ENCODE measurements around the gene RHEB. TPM values are rescaled to one million over a fixed set of nuclear protein-coding genes. Genes with fewer than 3 reads are reported as not detected.
A peak's percentile ranks its signal among the peaks of the same experiment; 100 is the strongest.

Gene RHEB
- total RNA-seq, 1 experiment from 2014 or later, result 114 TPM

GRCh38 chr7:151483711-151483983 lies 36.0 kb downstream of the RHEB start:
- H3K4me3 Mint-ChIP-seq, result no peak overlapping the region
- no peak overlapping the region for H2BK120ac ChIP-seq (ENCODE audit: low read depth, low read length, poor library complexity, severe bottlenecking)
- H3K4me1 ChIP-seq (ENCODE audit: insufficient read depth, low read length), result no peaks in the 10 kb centered on the region
- H3K18ac ChIP-seq (ENCODE audit: insufficient read length, low read depth, low read length), result no peak overlapping the region
- H3K27ac ChIP-seq (ENCODE audit: insufficient read length, low read depth, low read length), result no peak overlapping the region
- H3K4ac ChIP-seq (ENCODE audit: low read depth, low read length), result no peak overlapping the region
- H3K9ac ChIP-seq (ENCODE audit: extremely low read depth, insufficient read length, low read length), result no peak overlapping the region
- H2BK20ac ChIP-seq (ENCODE audit: low read depth, low read length, poor library complexity, severe bottlenecking), result no peak overlapping the region
- WGBS (ENCODE audit: extremely low coverage, insufficient read length, low lambda C conversion rate), result no CpG with 5 or more reads among the region's 1 CpG
- no peak overlapping the region for H2BK12ac ChIP-seq (ENCODE audit: insufficient read length, low read depth, low read length)
- H2AK5ac ChIP-seq (ENCODE audit: insufficient read length, low read length), result no peak overlapping the region
- no peak overlapping the region for H2AFZ ChIP-seq (ENCODE audit: low read length)
- H3K27me3 ChIP-seq (ENCODE audit: insufficient read depth, low read length), result no peaks in the 10 kb centered on the region
- DNase-seq, result no peak
- no peaks in the 10 kb centered on the region for H3K23me2 ChIP-seq (ENCODE audit: insufficient read length, low read depth, low read length, poor library complexity, severe bottlenecking)
- no peaks in the 10 kb centered on the region for H3K9me3 Mint-ChIP-seq
- peaks cover 7% of the 10 kb centered on the region; the same call in 1 of the 2 replicates for H3K79me2 ChIP-seq (ENCODE audit: insufficient read depth, low read length)
- no peak overlapping the region for H4K8ac ChIP-seq (replicated peaks; ENCODE audit: insufficient read length, low read depth, low read length)
- peak overlapping the region in 1 of 3 experiments; percentile 78; a peak in 3 of 7 replicates for H3K27ac Mint-ChIP-seq
- no peak overlapping the region for H4K91ac ChIP-seq (ENCODE audit: insufficient read length, low read depth, low read length)
- H4K5ac ChIP-seq (ENCODE audit: insufficient read length, low read depth, low read length), result no peak overlapping the region
- no peak overlapping the region for H3T11ph ChIP-seq (ENCODE audit: low read length)
- H4K20me1 ChIP-seq (ENCODE audit: control insufficient read depth, insufficient read depth, insufficient read length), result no peaks in the 10 kb centered on the region
- H2BK5ac ChIP-seq (ENCODE audit: insufficient read length, low read length), result no peak overlapping the region
- H3K14ac ChIP-seq (ENCODE audit: insufficient read depth, low read length), result no peak overlapping the region
- H3K36me3 Mint-ChIP-seq (ENCODE audit: insufficient read depth in 1 of 3, low read depth in 3 of 3), result peaks cover 28 to 74% (median 71%) of the 10 kb centered on the region in 3 experiments; a peak in 6 of 7 replicates
- H3K23ac ChIP-seq (ENCODE audit: insufficient read length, low read depth, low read length), result no peak overlapping the region
- H3K27me3 Mint-ChIP-seq (ENCODE audit: low read depth), result no peaks in the 10 kb centered on the region
- no peak for TF ChIP-seq CTCF (conservative IDR thresholded peaks at IDR 0.05)
- no peaks in the 10 kb centered on the region for H3K9me3 ChIP-seq (ENCODE audit: control insufficient read depth, low read depth, low read length)
- H3K4me1 Mint-ChIP-seq, result peaks cover 9 to 18% of the 10 kb centered on the region in 2 experiments
- H2BK15ac ChIP-seq (ENCODE audit: low read depth, low read length), result no peak overlapping the region
- no peak overlapping the region for H3K4me2 ChIP-seq (ENCODE audit: insufficient read depth, insufficient read length, low read length)
- H3K56ac ChIP-seq (ENCODE audit: insufficient read length, low read depth, low read length), result no peak overlapping the region
- peaks cover 2% of the 10 kb centered on the region for H3K79me1 ChIP-seq (ENCODE audit: insufficient read depth, low read depth, low read length, poor library complexity, severe bottlenecking)

Data from H9 (cell line).